Spinal cord (tissue), 10 donors: ENCODE data around the gene LRRC18. TPM values are rescaled to one million over a fixed set of nuclear protein-coding genes. Genes with fewer than 3 reads are reported as not detected.

Source experiments
- DNase-seq, 6 donors: peaks; one replicate each; pipeline versions ENCODE4 v3.0.0 to v3.0.0-alpha.2; 2013 to 2015; ENCODE audit warnings: low spot score in 6 of 6, low read depth in 4 of 6
- H3K27ac ChIP-seq: one replicate; pipeline ENCODE4 v1.5.1; 2013; ENCODE audit warnings: low read depth, low read length, control low read depth
- H3K27me3 ChIP-seq: one replicate; pipeline ENCODE4 v1.6.1; 2013; ENCODE audit warnings: low read length; ENCODE audit not compliant: control insufficient read depth, insufficient read depth
- H3K36me3 ChIP-seq: one replicate; pipeline ENCODE4 v1.6.1; 2013; ENCODE audit warnings: low read length; ENCODE audit not compliant: control insufficient read depth, insufficient read depth
- H3K4me1 ChIP-seq: one replicate; pipeline ENCODE4 v1.6.1; 2013; ENCODE audit warnings: low read length; ENCODE audit not compliant: control insufficient read depth, insufficient read depth
- H3K4me3 ChIP-seq: one replicate; pipeline ENCODE4 v1.5.1; 2013; ENCODE audit warnings: low read depth, low read length, control low read depth
- H3K9me3 ChIP-seq: one replicate; pipeline ENCODE4 v1.6.1; 2013; ENCODE audit warnings: low read length; ENCODE audit not compliant: control insufficient read depth, insufficient read depth
- WGBS: methylation state at CpG from one replicate; pipeline ENCODE4 v1.1.5; 2013; ENCODE audit warnings: missing lambda C conversion rate; ENCODE audit not compliant: insufficient coverage; 5-methylcytosine and 5-hydroxymethylcytosine counted together
- polyA plus RNA-seq, 2 donors: library from polyadenylated mRNA; unstranded; fragments of 120-200 nt; gene quantifications; one replicate each; pipeline ENCODE4 v1.2.1, GENCODE V29; 2013; ENCODE audit not compliant: insufficient read length in 2 of 2
- total RNA-seq, 2 donors: library from RNA; depleted of rRNA in 1 of 2; stranded (reverse); fragments of 120-200 nt in 1 of 2; fragments of >200 nt in 1 of 2; gene quantifications; one replicate each; pipeline versions ENCODE4 v1.2.3 to v1.2.4, GENCODE V29; 2013 to 2014
- donor health status: healthy.

Gene LRRC18
- total and polyA plus RNA-seq, 4 donors, result 0.62 to 1.2 (median 1.0) TPM; not detected in 1

GRCh38 chr10:48902096-48902495, 37.5 kb downstream of the LRRC18 start:
- no peak for DNase-seq
- H3K36me3 ChIP-seq, result no peaks in the 10 kb centered on the region
- H3K9me3 ChIP-seq, result no peaks in the 10 kb centered on the region
- 98% methylated on average over 6 of the region's 7 CpGs for WGBS
- no peaks in the 10 kb centered on the region for H3K4me1 ChIP-seq
- no peak overlapping the region for H3K27ac ChIP-seq
- no peak overlapping the region for H3K4me3 ChIP-seq
- H3K27me3 ChIP-seq, result no peaks in the 10 kb centered on the region

- DNase-seq, result no peak
- no peaks in the 10 kb centered on the region for H3K9me3 ChIP-seq
- 51% methylated on average over 3 of the region's 5 CpGs for WGBS
Measured at GRCh38 chr10:48901319-48901718, 38.3 kb downstream of the LRRC18 start.

GRCh38 chr10:48900371-48900801, 39.3 kb downstream of the LRRC18 start:
- peak in 1 of 6 donors; percentile 59 for DNase-seq
- H3K27me3 ChIP-seq, result no peaks in the 10 kb centered on the region

More at GRCh38 chr10:48901319-48901718, 38.3 kb downstream of the LRRC18 start:
- Histone ChIP-seq H3K27me3 (no peaks in the 10 kb centered on the region), H3K27ac (no peak overlapping the region), H3K4me3 (no peak overlapping the region), H3K36me3 (no peaks in the 10 kb centered on the region), H3K4me1 (no peaks in the 10 kb centered on the region)

GRCh38 chr10:48899781-48900180, 39.9 kb downstream of the LRRC18 start:
- Histone ChIP-seq H3K36me3 (no peaks in the 10 kb centered on the region), H3K4me1 (no peaks in the 10 kb centered on the region), H3K27ac (no peak overlapping the region), H3K9me3 (no peaks in the 10 kb centered on the region), H3K27me3 (no peaks in the 10 kb centered on the region), H3K4me3 (no peak overlapping the region)
- no peak for DNase-seq
- 86% methylated on average over 7 of the region's 8 CpGs for whole genome bisulfite sequencing

More at GRCh38 chr10:48900371-48900801, 39.3 kb downstream of the LRRC18 start:
- H3K4me3 ChIP-seq, result no peak overlapping the region
- WGBS, result 67% methylated on average over 1 of the region's 2 CpGs
- H3K36me3 ChIP-seq, result no peaks in the 10 kb centered on the region
- no peaks in the 10 kb centered on the region for H3K9me3 ChIP-seq
- no peak overlapping the region for H3K27ac ChIP-seq
- H3K4me1 ChIP-seq, result no peaks in the 10 kb centered on the region

- Histone ChIP-seq H3K27ac (no peak overlapping the region), H3K9me3 (no peaks in the 10 kb centered on the region), H3K4me1 (no peaks in the 10 kb centered on the region), H3K4me3 (no peak overlapping the region), H3K36me3 (no peaks in the 10 kb centered on the region), H3K27me3 (no peaks in the 10 kb centered on the region)
- 100% methylated on average over 1 of the region's 1 CpG for WGBS
- DNase-seq, result no peak
Measured at GRCh38 chr10:48898426-48898825, 41.2 kb downstream of the LRRC18 start.

- Histone ChIP-seq H3K27ac (no peak overlapping the region), H3K4me3 (no peak overlapping the region), H3K4me1 (no peaks in the 10 kb centered on the region), H3K27me3 (no peaks in the 10 kb centered on the region), H3K36me3 (no peaks in the 10 kb centered on the region), H3K9me3 (no peaks in the 10 kb centered on the region)
- WGBS, result 96% methylated on average over 10 of the region's 10 CpGs
- DNase-seq, result no peak
Measured at GRCh38 chr10:48897441-48897790, 42.2 kb downstream of the LRRC18 start.

- H3K9me3 ChIP-seq, result no peaks in the 10 kb centered on the region
- WGBS, result 92% methylated on average over 12 of the region's 13 CpGs
- no peaks in the 10 kb centered on the region for H3K4me1 ChIP-seq
- H3K27me3 ChIP-seq, result no peaks in the 10 kb centered on the region
- no peak overlapping the region for H3K4me3 ChIP-seq
- H3K27ac ChIP-seq, result no peak overlapping the region
- H3K36me3 ChIP-seq, result no peaks in the 10 kb centered on the region
- no peak for DNase-seq
Measured at GRCh38 chr10:48896756-48897440, 42.7 kb downstream of the LRRC18 start.

- H3K4me3 ChIP-seq, result no peak overlapping the region
- H3K27me3 ChIP-seq, result no peaks in the 10 kb centered on the region
- H3K27ac ChIP-seq, result no peak overlapping the region
- no peaks in the 10 kb centered on the region for H3K9me3 ChIP-seq
- H3K36me3 ChIP-seq, result no peaks in the 10 kb centered on the region
- H3K4me1 ChIP-seq, result no peaks in the 10 kb centered on the region
- WGBS, result 73% methylated on average over 3 of the region's 3 CpGs
- DNase-seq, result no peak
Measured at GRCh38 chr10:48895803-48896195, 43.8 kb downstream of the LRRC18 start.

GRCh38 chr10:48894911-48895802, 44.5 kb downstream of the LRRC18 start:
- Histone ChIP-seq H3K27me3 (no peaks in the 10 kb centered on the region), H3K36me3 (no peaks in the 10 kb centered on the region), H3K4me1 (no peaks in the 10 kb centered on the region), H3K27ac (no peak overlapping the region), H3K4me3 (no peak overlapping the region), H3K9me3 (no peaks in the 10 kb centered on the region)
- 57% methylated on average over 4 of the region's 6 CpGs for WGBS
- DNase-seq, result no peak
